Uterus (tissue), 4 donors: ENCODE data around the gene RPS6KL1. TPM values are rescaled to one million over a fixed set of nuclear protein-coding genes. Genes with fewer than 3 reads are reported as not detected.

Source experiments
- DNase-seq, 2 donors: peaks; one replicate each; pipeline ENCODE4 v3.0.0-alpha.2; 2019 to 2020
- H3K27ac ChIP-seq, 2 donors: fragments of 200-600 bp; sonication (generic); 1 replicate in 1 of 2; 2 replicates in 1 of 2; pipeline ENCODE4 v1.5.1; 2016 to 2018
- H3K27me3 ChIP-seq, 2 donors: fragments of 200-600 bp; sonication (generic); one replicate each; pipeline ENCODE4 v1.5.1; 2018 to 2019; ENCODE audit warnings: control low read depth in 1 of 2
- H3K36me3 ChIP-seq, 2 donors: fragments of 200-600 bp; sonication (generic); one replicate each; pipeline ENCODE4 v1.5.1; 2019; ENCODE audit warnings: control low read depth in 1 of 2
- H3K4me1 ChIP-seq, 2 donors: fragments of 200-600 bp; sonication (generic); one replicate each; pipeline ENCODE4 v1.5.1; 2018 to 2019; ENCODE audit warnings: control low read depth in 1 of 2
- H3K4me3 ChIP-seq, 2 donors: fragments of 200-600 bp; sonication (generic); 1 replicate in 1 of 2; 2 replicates in 1 of 2; pipeline ENCODE4 v1.5.1; 2018 to 2019; ENCODE audit warnings: mild to moderate bottlenecking in 1 of 2
- H3K9me3 ChIP-seq, 2 donors: fragments of 200-600 bp; sonication (generic); one replicate each; pipeline ENCODE4 v1.5.1; 2019; ENCODE audit warnings: control low read depth in 1 of 2
- POLR2A ChIP-seq, 2 donors: fragments of 450-650 bp; IDR thresholded peaks; one replicate each; pipeline ENCODE4 v1.6.1; 2016; ENCODE audit warnings: antibody characterized with exemption in 2 of 2, mild to moderate bottlenecking in 1 of 2, moderate library complexity in 1 of 2
- intact Hi-C: fragments of 100-400 bp; cut with DNase I; formaldehyde crosslinking; loops from one replicate; pipeline ENCODE4 v1.15.1; 2023; ENCODE audit warnings: low total_unique reads
- total RNA-seq, 4 donors: library from RNA; depleted of rRNA in 3 of 4; stranded (reverse); fragments of >200 nt in 3 of 4; gene quantifications; one replicate each; pipeline versions ENCODE4 v1.1.0 to v1.2.4, GENCODE V29; 2014 to 2023
- TF ChIP-seq, protein P1 (sequence below), 4 experiments: fragments of 200-600 bp in 2 of 4; fragments of 450-650 bp in 2 of 4; sonication (generic) in 2 of 4; IDR thresholded peaks; one replicate each; pipeline ENCODE4 v1.5.1; 2016 to 2019; ENCODE audit warnings: antibody characterized with exemption in 4 of 4, mild to moderate bottlenecking in 2 of 4, moderate library complexity in 1 of 4
- donor health status: DM: yes; HTN: yes; CAD: no.

RPS6KL1 gene
- total RNA-seq, 4 donors from 2014 or later, result 0.26 to 11.1 (median 3.0) TPM; not detected in 1

DNA sequence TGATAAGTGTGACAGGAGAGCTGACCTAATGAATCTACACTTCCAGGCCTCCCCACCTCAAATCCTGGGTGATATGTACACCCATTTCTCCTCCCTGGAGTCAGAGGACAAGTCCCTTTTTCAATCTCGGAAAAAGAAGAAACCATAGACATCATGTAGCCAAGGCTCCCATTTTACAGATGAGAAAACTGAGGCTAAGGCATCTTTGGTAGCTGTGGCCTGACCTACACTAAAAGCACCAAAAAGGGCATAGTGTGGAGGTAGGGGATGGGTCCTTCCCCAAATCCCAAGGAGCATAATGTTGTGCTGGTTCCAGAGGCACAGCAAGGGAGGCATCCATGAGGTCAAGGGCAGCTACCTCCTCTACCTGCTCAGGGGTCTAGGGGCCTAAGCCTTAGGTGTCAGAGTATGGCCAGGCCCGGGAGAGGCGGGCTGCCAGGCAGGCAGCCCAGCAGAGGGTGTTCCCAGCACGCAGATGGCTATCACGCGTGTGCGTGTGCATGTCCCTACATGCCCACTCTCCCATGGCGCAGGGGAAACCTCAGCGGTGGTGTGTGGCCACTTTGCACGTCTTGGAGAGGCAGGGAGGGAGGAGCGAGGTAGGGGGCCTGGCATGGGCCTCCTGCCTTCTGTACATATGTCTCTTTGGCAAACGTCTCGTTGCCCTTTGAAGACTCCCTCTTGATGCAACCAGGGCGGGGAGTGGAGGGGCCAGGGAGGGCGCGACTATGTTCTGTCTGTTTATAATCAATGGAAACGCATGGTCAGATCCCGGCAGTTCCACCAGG lies 29.8 kb upstream of the RPS6KL1 start:
- Histone ChIP-seq H3K9me3 (no peaks in the 10 kb centered on the region), H3K4me3 (no peak overlapping the region), H3K4me1 (no peaks in the 10 kb centered on the region), H3K27ac (no peak overlapping the region), H3K27me3 (no peaks in the 10 kb centered on the region), H3K36me3 (no peaks in the 10 kb centered on the region)
- intact Hi-C loops, result no loop called here
- no peak for DNase-seq
- TF ChIP-seq, protein P1, sequence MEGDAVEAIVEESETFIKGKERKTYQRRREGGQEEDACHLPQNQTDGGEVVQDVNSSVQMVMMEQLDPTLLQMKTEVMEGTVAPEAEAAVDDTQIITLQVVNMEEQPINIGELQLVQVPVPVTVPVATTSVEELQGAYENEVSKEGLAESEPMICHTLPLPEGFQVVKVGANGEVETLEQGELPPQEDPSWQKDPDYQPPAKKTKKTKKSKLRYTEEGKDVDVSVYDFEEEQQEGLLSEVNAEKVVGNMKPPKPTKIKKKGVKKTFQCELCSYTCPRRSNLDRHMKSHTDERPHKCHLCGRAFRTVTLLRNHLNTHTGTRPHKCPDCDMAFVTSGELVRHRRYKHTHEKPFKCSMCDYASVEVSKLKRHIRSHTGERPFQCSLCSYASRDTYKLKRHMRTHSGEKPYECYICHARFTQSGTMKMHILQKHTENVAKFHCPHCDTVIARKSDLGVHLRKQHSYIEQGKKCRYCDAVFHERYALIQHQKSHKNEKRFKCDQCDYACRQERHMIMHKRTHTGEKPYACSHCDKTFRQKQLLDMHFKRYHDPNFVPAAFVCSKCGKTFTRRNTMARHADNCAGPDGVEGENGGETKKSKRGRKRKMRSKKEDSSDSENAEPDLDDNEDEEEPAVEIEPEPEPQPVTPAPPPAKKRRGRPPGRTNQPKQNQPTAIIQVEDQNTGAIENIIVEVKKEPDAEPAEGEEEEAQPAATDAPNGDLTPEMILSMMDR (IDR thresholded peaks at IDR 0.05), result no peak
- TF ChIP-seq POLR2A (IDR thresholded peaks at IDR 0.05), result no peak

DNA sequence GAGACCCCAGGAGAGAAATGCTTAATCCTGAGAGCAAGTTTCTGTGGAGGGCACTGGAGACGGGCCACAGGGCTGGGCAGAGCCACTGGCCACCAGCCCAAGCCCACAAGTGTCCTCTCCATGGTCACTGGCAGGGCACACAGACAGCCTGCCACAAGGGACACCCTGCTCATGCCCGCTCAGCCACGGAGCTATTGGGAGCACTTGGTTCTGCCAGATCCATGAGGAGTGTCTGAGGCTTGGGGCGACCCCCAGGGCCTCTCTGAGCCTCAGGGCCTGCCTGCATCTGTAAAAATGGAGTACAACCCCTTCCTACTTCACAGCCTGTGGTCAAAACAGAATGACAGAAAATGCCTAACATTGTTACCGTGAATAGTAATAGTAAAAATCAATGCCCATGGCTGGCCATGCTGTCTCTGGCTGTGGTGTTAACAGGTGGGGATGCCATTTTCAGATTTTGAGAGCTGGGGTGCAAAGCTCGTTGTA lies 29.2 kb upstream of the RPS6KL1 start:
- no peaks in the 10 kb centered on the region for H3K27me3 ChIP-seq
- H3K27ac ChIP-seq, result no peak overlapping the region
- TF ChIP-seq POLR2A (IDR thresholded peaks at IDR 0.05), result no peak
- no peak for DNase-seq
- H3K4me1 ChIP-seq, result no peaks in the 10 kb centered on the region
- intact Hi-C loops, result no loop called here
- H3K4me3 ChIP-seq, result no peak overlapping the region
- no peaks in the 10 kb centered on the region for H3K36me3 ChIP-seq
- no peaks in the 10 kb centered on the region for H3K9me3 ChIP-seq

DNA sequence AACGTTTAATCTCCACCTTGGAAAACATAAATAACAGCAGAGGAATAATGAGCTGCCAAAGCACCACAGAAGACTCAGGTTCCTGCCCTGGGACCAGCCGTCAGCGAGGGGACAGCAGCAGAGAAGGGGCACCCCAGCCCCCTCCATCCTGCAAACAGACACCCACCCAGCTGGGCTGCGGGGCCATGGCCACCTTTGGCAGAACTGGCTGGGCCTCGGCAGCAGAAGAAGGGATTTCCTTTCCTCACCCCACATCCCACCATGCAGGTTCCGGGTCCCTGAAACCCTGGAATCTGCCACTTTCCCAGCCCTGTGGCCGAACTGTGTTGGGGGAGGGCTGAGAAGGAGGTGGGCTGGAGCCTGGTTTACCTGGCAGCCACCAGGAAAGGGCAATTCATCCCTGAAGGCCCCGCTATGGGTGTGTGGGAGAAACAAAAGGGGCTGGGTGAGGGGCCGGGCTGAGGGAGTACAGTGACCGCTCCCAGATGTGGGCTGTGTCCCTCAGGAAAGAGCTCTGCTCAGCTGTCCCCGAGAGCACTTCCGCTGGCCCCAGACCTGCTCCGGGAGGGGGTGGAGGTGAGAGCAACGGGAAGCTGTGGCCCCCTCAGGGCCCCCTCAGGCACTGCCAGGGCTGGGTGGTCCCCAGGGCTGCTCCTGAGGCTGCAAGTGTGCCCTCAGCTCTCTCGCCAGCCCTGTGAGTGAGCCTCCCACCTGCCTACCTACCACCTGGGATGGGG lies 28.6 kb upstream of the RPS6KL1 start:
- no peaks in the 10 kb centered on the region for H3K27me3 ChIP-seq
- H3K27ac ChIP-seq, result no peak overlapping the region
- H3K4me3 ChIP-seq, result no peak overlapping the region
- intact Hi-C loops, result no loop called here
- TF ChIP-seq POLR2A (IDR thresholded peaks at IDR 0.05), result no peak
- TF ChIP-seq, protein P1 (IDR thresholded peaks at IDR 0.05), result no peak
- no peaks in the 10 kb centered on the region for H3K36me3 ChIP-seq
- no peak for DNase-seq
- H3K9me3 ChIP-seq, result no peaks in the 10 kb centered on the region
- H3K4me1 ChIP-seq, result no peaks in the 10 kb centered on the region

DNA sequence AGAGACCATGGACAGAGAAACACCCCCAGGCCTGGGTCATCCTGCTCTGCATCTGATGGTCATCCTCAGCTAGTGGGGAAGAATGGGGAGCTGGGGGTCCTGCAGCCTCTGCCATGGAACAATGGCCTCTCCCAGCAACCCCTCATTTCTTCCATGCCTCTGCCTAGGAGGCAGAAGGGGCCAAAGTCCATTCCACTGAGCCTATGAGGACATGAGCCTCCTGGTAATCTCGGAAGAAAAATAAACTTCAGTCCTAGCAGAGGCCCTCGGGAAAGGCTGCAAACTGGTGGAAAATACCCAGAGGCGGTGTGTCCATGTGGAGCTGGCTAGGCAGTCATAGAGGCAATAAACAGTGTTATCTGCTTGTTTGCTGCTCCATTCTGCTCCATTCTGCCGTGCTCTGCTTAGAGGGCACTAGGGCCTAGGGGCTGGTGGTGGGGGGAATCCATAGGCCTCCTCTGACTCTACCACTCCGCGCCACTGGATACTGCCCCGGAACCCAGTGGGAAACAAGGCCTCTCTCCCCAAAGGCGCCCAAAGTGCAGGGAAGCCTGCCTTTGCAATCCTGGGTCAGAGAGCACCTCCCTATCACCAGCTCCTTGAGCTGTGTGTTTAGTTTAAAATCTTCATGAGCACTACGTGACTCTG lies 27.9 kb upstream of the RPS6KL1 start:
- intact Hi-C loops, result no loop called here
- H3K4me1 ChIP-seq, result no peaks in the 10 kb centered on the region
- no peak overlapping the region for H3K4me3 ChIP-seq
- no peak overlapping the region for H3K27ac ChIP-seq
- no peaks in the 10 kb centered on the region for H3K9me3 ChIP-seq
- H3K27me3 ChIP-seq, result no peaks in the 10 kb centered on the region
- no peaks in the 10 kb centered on the region for H3K36me3 ChIP-seq
- TF ChIP-seq, protein P1 (IDR thresholded peaks at IDR 0.05), result no peak
- no peak for TF ChIP-seq POLR2A (IDR thresholded peaks at IDR 0.05)
- no peak for DNase-seq

DNA sequence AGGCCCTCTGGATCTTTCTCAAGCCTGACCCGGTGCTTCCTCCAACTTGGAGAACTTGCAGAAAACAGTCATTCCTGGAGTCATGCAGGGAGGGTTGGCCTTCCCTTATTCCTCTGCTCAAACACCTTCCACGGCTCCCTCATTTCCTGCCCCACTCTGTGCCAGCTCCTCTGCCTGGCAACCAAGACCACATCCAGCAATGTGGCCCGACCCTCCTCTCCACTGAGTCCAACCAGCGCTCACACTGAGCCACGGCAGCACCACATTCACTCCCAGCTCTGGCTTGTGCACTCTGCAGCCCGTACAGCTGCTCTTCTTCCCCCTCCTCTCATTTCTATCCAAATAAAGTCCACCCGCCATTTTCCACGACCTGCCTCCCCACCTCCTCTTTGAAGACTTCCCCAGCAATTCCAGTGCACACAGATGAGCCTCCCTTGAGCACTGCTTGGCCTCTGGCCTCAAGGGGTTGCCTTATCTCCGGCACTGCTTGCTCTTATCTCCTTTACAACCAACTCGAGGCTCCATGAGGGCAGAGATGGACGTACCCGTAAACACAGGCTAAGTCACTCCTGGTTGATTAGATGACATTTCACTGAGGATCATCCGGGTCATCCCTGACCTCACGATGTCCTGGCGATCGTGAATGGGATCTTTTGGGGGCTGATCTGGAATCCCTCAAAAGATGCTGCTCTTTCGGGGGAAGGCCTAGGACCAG lies 27.0 kb upstream of the RPS6KL1 start:
- no peaks in the 10 kb centered on the region for H3K27me3 ChIP-seq
- no peak overlapping the region for H3K4me3 ChIP-seq
- H3K9me3 ChIP-seq, result no peaks in the 10 kb centered on the region
- TF ChIP-seq, protein P1 (IDR thresholded peaks at IDR 0.05), result no peak
- no peak for TF ChIP-seq POLR2A (IDR thresholded peaks at IDR 0.05)
- intact Hi-C loops, result no loop called here
- no peaks in the 10 kb centered on the region for H3K36me3 ChIP-seq
- no peaks in the 10 kb centered on the region for H3K4me1 ChIP-seq
- no peak for DNase-seq
- H3K27ac ChIP-seq, result no peak overlapping the region
